Calu3 (cell line): ENCODE data around the gene ADSL. TPM values are rescaled to one million over a fixed set of nuclear protein-coding genes. Genes with fewer than 3 reads are reported as not detected.

ENCODE experiments used
- BruUV-seq: library from RNA; stranded (reverse); fragments of 400-500 nt; replicated peaks from 2 replicates; lab custom pipeline; 2021; lab: Mats Ljungman, UMichigan
- CTCF ChIA-PET: fragments of 300-600 bp; sonication (Branson Sonifier 250); formaldehyde crosslinking; loops from one replicate; lab custom pipeline; 2022; ENCODE audit warnings: antibody characterized with exemption; lab: Charles Lee
- DNase-seq: peaks from one replicate; pipeline ENCODE4 v3.0.0; 2022
- H3K27ac Mint-ChIP-seq: one replicate; pipeline ENCODE4 v1.8.0; 2022; ENCODE audit warnings: mixed read lengths; ENCODE audit not compliant: unreplicated experiment
- H3K27me3 Mint-ChIP-seq: one replicate; pipeline ENCODE4 v1.8.0; 2022; ENCODE audit warnings: mixed read lengths; ENCODE audit not compliant: unreplicated experiment
- H3K36me3 Mint-ChIP-seq: one replicate; pipeline ENCODE4 v1.8.0; 2022; ENCODE audit warnings: mild to moderate bottlenecking, moderate library complexity, mixed read lengths; ENCODE audit not compliant: insufficient read depth, unreplicated experiment
- H3K4me1 Mint-ChIP-seq: one replicate; pipeline ENCODE4 v1.8.0; 2022; ENCODE audit warnings: mild to moderate bottlenecking, low read depth, mixed read lengths; ENCODE audit not compliant: unreplicated experiment
- H3K4me3 Mint-ChIP-seq: one replicate; pipeline ENCODE4 v1.8.0; 2022; ENCODE audit warnings: mild to moderate bottlenecking, low read depth, moderate library complexity, mixed read lengths; ENCODE audit not compliant: unreplicated experiment
- H3K9me3 Mint-ChIP-seq: one replicate; pipeline ENCODE4 v1.8.0; 2022; ENCODE audit warnings: low read depth, mixed read lengths; ENCODE audit not compliant: unreplicated experiment
- intact Hi-C: fragments of 100-400 bp; cut with micrococcal nuclease; formaldehyde crosslinking; loops from one replicate; pipeline ENCODE4 v1.10.0; 2022; ENCODE audit not compliant: unreplicated experiment
- total RNA-seq: library from RNA; stranded (reverse); gene quantifications from 2 replicates; pipeline ENCODE4 v1.2.3, GENCODE V29; 2022
- TF ChIP-seq, protein P1 (sequence below): fragments of 200-600 bp; IDR thresholded peaks from one replicate; pipeline ENCODE4 v1.8.0; 2022; ENCODE audit warnings: antibody characterized with exemption; ENCODE audit not compliant: unreplicated experiment

The ADSL gene
- total RNA-seq, 1 experiment from 2014 or later = 96.3 TPM

DNA sequence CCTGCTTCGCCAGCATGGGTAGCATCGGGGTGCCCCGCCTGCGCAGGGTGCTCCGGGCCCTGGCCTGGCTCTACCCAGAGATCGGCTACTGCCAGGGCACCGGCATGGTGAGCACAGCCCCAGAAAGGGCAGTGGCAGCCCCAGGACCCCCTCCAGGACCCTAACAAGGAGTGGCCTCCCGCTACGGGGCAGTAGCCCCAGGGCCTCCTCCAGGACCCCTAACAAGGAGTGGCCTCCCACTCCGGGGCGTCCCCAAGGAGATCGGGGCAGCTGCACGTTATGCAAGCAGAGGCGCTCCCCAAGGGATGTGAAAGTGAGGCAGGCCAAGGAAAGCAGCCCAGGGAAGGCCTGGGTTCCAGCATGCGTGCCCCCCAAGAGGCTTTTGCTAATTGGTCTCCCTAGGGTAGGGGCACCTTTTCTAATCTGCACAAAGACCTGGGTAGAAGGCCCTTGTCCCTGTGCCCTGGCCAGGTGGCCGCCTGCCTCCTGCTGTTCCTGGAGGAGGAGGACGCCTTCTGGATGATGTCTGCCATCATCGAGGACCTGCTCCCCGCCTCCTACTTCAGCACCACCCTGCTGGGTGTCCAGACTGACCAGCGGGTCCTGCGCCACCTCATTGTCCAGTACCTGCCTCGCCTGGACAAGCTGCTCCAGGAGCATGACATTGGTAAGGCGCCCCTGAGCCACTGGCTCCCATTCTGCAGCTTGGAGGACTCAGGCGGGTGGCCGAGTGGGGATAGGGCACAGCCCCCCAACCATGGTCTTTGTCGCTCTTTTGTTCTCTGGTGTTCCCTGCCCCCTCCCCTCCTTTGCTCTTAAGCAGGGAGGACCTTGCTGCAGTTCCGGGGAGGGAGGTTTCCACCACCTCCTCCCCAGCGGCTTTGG lies 59.1 kb downstream of the ADSL start:
- CTCF ChIA-PET = interaction anchor here (0.9 kb wide), 1 partner anchor 9 kb away, joined by 3 read pairs; no protein-coding TSS in a partner anchor
- Mint-ChIP-seq H3K4me3 (no peak overlapping the region), H3K27me3 (no peaks in the 10 kb centered on the region), H3K9me3 (no peaks in the 10 kb centered on the region), H3K27ac (no peak overlapping the region), H3K36me3 (peaks cover 47% of the 10 kb centered on the region), H3K4me1 (peaks cover 6% of the 10 kb centered on the region)
- TF ChIP-seq, protein P1, sequence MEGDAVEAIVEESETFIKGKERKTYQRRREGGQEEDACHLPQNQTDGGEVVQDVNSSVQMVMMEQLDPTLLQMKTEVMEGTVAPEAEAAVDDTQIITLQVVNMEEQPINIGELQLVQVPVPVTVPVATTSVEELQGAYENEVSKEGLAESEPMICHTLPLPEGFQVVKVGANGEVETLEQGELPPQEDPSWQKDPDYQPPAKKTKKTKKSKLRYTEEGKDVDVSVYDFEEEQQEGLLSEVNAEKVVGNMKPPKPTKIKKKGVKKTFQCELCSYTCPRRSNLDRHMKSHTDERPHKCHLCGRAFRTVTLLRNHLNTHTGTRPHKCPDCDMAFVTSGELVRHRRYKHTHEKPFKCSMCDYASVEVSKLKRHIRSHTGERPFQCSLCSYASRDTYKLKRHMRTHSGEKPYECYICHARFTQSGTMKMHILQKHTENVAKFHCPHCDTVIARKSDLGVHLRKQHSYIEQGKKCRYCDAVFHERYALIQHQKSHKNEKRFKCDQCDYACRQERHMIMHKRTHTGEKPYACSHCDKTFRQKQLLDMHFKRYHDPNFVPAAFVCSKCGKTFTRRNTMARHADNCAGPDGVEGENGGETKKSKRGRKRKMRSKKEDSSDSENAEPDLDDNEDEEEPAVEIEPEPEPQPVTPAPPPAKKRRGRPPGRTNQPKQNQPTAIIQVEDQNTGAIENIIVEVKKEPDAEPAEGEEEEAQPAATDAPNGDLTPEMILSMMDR = no peak
- no peak for DNase-seq
- no TSS peak for BruUV-seq
- intact Hi-C loops = no loop called here

DNA sequence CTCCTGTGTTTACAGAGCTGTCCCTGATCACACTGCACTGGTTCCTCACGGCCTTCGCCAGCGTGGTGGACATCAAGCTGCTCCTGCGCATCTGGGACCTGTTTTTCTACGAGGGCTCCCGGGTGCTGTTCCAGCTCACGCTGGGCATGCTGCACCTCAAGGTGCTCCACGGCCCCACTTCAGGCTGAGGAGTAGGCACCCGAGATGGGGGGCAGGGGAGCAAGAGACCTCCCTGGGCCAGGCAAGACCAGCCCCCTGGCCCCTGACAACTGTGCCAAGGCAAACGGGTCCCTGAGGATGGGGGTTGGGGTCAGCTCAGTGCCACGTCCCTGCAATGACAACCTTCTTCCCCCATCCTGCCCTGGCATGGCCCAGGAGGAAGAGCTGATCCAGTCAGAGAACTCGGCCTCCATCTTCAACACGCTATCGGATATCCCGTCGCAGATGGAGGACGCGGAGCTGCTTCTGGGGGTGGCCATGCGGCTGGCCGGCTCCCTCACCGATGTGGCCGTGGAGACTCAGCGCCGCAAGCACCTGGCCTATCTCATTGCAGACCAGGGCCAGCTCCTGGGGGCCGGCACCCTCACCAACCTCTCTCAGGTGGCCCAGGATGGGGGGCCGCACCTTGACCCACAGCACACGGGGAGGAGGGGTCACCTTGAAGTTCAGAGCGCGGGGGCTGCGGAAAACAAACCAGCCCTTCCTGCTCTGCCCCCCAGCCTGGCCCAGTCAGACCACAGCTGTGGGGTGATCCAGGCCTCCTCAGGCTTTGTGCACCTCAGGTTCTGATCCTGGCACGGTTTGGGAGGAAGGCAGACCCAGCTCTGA lies 60.0 kb downstream of the ADSL start:
- H3K27ac Mint-ChIP-seq = no peak overlapping the region
- H3K36me3 Mint-ChIP-seq = peaks cover 44% of the 10 kb centered on the region
- no peaks in the 10 kb centered on the region for H3K27me3 Mint-ChIP-seq
- intact Hi-C loops = no loop called here
- BruUV-seq = no TSS peak
- CTCF ChIA-PET = interaction anchor here (0.9 kb wide), 1 partner anchor 9 kb away, joined by 3 read pairs; no protein-coding TSS in a partner anchor
- no peak overlapping the region for H3K4me3 Mint-ChIP-seq
- peaks cover 8% of the 10 kb centered on the region for H3K4me1 Mint-ChIP-seq
- no peak for DNase-seq
- H3K9me3 Mint-ChIP-seq = no peaks in the 10 kb centered on the region
- TF ChIP-seq, protein P1 = no peak

DNA sequence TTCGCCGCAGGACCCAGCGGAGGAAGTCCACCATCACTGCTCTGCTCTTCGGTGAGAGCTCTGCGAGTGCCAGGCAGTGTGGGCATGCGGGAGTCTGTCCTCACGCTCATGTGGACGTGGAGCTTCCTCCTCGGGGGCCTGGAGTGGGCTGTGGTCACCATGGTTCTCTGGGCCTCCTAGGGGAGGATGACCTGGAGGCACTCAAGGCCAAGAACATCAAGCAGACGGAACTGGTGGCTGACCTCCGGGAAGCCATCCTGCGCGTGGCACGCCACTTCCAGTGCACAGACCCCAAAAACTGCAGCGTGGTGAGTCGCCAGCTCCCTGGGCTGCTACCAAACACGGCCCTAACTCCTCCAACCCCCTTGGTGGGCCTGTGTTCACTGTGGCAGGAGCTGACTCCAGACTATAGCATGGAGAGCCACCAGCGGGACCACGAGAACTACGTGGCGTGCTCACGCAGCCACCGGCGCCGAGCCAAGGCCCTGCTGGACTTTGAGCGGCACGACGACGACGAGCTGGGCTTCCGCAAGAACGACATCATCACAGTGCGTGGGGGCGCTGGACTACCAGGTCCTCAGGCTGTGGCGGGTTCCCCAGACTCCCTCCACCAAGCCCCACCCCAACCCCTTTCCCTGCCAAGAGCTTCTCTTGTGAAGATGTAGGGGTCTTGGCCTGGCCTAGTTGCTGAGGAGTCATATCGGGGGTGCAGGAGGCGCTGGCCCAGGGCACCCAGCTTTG lies 60.9 kb downstream of the ADSL start:
- Mint-ChIP-seq H3K36me3 (peaks cover 53% of the 10 kb centered on the region), H3K9me3 (no peaks in the 10 kb centered on the region), H3K27me3 (no peaks in the 10 kb centered on the region), H3K4me1 (peaks cover 8% of the 10 kb centered on the region), H3K27ac (no peak overlapping the region), H3K4me3 (no peak overlapping the region)
- BruUV-seq = no TSS peak
- TF ChIP-seq, protein P1 = no peak
- no peak for DNase-seq
- CTCF ChIA-PET = no interaction called here
- intact Hi-C loops = no loop called here
